Measurements from ENCODE around the gene LHB.
"Not testable (repeated sequence)": the region's sequence is repeated elsewhere in the genome, so short reads cannot be mapped to it uniquely, and the experiment has no call there.

Gene LHB

GRCh38 chr19:49020342-49020741 lies 3.5 kb upstream of the LHB start:
- no peak for TF ChIP-seq POLR2A (IDR thresholded peaks at IDR 0.05; ENCODE audit: low read depth, low read length)
- FAIRE-seq (no peak), DNase-seq (ENCODE audit: insufficient read length, low spot score) (no peak)

GRCh38 chr19:49019242-49019932 lies 2.5 kb upstream of the LHB start:
- no peak for TF ChIP-seq POLR2A (IDR thresholded peaks at IDR 0.05; ENCODE audit: low read depth, low read length)
- peak; percentile 37 for DNase-seq (ENCODE audit: insufficient read length, low spot score)
- no peak for FAIRE-seq

GRCh38 chr19:49018388-49019241 lies 1.7 kb upstream of the LHB start:
- FAIRE-seq; DNase-seq (ENCODE audit: insufficient read length, low spot score): not testable (repeated sequence)
- peak; percentile 23; the same call in 1 of the 2 replicates for TF ChIP-seq POLR2A (IDR thresholded peaks at IDR 0.05; ENCODE audit: low read depth, low read length)

GRCh38 chr19:49017666-49018351 lies 918 bp upstream of the LHB start:
- FAIRE-seq (no peak), DNase-seq (ENCODE audit: insufficient read length, low spot score) (peak; percentile 59)
- TF ChIP-seq POLR2A (IDR thresholded peaks at IDR 0.05; ENCODE audit: low read depth, low read length): 0 out of 2 replicates have a peak, but pooled peaks have one; percentile 19

GRCh38 chr19:49016067-49016839 lies 638 bp downstream of the LHB start:
- FAIRE-seq (no peak), DNase-seq (ENCODE audit: insufficient read length, low spot score) (no peak)
- TF ChIP-seq POLR2A (IDR thresholded peaks at IDR 0.05; ENCODE audit: low read depth, low read length): no peak

GRCh38 chr19:49014870-49015255 lies 2.0 kb downstream of the LHB start:
- no peak for DNase-seq (ENCODE audit: insufficient read length, low spot score)

GRCh38 chr19:49014123-49014869 lies 2.6 kb downstream of the LHB start:
- FAIRE-seq (no peak), DNase-seq (ENCODE audit: insufficient read length, low spot score) (no peak)
- no peak for TF ChIP-seq POLR2A (IDR thresholded peaks at IDR 0.05; ENCODE audit: low read depth, low read length)

More at GRCh38 chr19:49014870-49015255, 2.0 kb downstream of the LHB start:
- FAIRE-seq: no peak
- no peak for TF ChIP-seq POLR2A (IDR thresholded peaks at IDR 0.05; ENCODE audit: low read depth, low read length)

- DNase-seq (ENCODE audit: insufficient read length, low spot score) (no peak), FAIRE-seq (no peak)
- no peak for TF ChIP-seq POLR2A (IDR thresholded peaks at IDR 0.05; ENCODE audit: low read depth, low read length)
These were observed 5.7 kb downstream of the LHB start for GRCh38 chr19:49011194-49011593.

GRCh38 chr19:49010453-49010852 lies 6.4 kb downstream of the LHB start:
- no peak for TF ChIP-seq POLR2A (IDR thresholded peaks at IDR 0.05; ENCODE audit: low read depth, low read length)
- DNase-seq (ENCODE audit: insufficient read length, low spot score) (no peak), FAIRE-seq (no peak)

- DNase-seq (ENCODE audit: insufficient read length, low spot score) (no peak), FAIRE-seq (no peak)
- TF ChIP-seq POLR2A (IDR thresholded peaks at IDR 0.05; ENCODE audit: low read depth, low read length): no peak
These were observed 7.1 kb downstream of the LHB start for GRCh38 chr19:49009828-49010227.

- DNase-seq (ENCODE audit: insufficient read length, low spot score) (no peak), FAIRE-seq (no peak)
- TF ChIP-seq POLR2A (IDR thresholded peaks at IDR 0.05; ENCODE audit: low read depth, low read length): no peak
These were observed 10.0 kb downstream of the LHB start for GRCh38 chr19:49006905-49007304.

GRCh38 chr19:49004964-49005614 lies 11.8 kb downstream of the LHB start:
- no peak for TF ChIP-seq POLR2A (IDR thresholded peaks at IDR 0.05; ENCODE audit: low read depth, low read length)
- DNase-seq (ENCODE audit: insufficient read length, low spot score) (no peak), FAIRE-seq (no peak)

Measured in H54 (cell line).